Activated T-helper 1 cell treated with anti-CD3 and anti-CD28 coated beads, Interleukin-2, amount 50 U/mL, for 16 hours (primary cell): ENCODE results near the gene C17orf113.
"Not testable (repeated sequence)": the region's sequence is repeated elsewhere in the genome, so short reads cannot be mapped to it uniquely, and the experiment has no call there.

Source experiments
- DNase-seq, 2 donors: peaks; one replicate each; pipeline ENCODE4 v3.0.0-alpha.2; 2020; ENCODE audit warnings: low read depth in 1 of 2, low spot score in 1 of 2

The C17orf113 gene

GRCh38 chr17:42042598-42043319, 7.6 kb downstream of the C17orf113 start:
- DNase-seq = no peak

GRCh38 chr17:42041619-42042018, 8.8 kb downstream of the C17orf113 start:
- no peak for DNase-seq

- no peak for DNase-seq
Measured at GRCh38 chr17:42040818-42041217, 9.6 kb downstream of the C17orf113 start.

- no peak for DNase-seq
Measured at GRCh38 chr17:42039794-42040763, 10.3 kb downstream of the C17orf113 start.

- DNase-seq = no peak
Measured at GRCh38 chr17:42038221-42038973, 12.0 kb downstream of the C17orf113 start.

GRCh38 chr17:42034059-42034458, 16.3 kb downstream of the C17orf113 start:
- no peak for DNase-seq

GRCh38 chr17:42031584-42031983, 18.8 kb downstream of the C17orf113 start:
- DNase-seq = no peak

- no peak for DNase-seq
Measured at GRCh38 chr17:42028791-42029127, 21.6 kb downstream of the C17orf113 start.

GRCh38 chr17:42027961-42028790, 22.2 kb downstream of the C17orf113 start:
- no peak for DNase-seq

GRCh38 chr17:42027590-42027889, 22.9 kb downstream of the C17orf113 start:
- DNase-seq = no peak

- DNase-seq = no peak
Measured at GRCh38 chr17:42026857-42027589, 23.4 kb downstream of the C17orf113 start.

GRCh38 chr17:42025936-42026335, 24.5 kb downstream of the C17orf113 start:
- DNase-seq = no peak

- DNase-seq = no peak
Measured at GRCh38 chr17:42025191-42025579, 25.2 kb downstream of the C17orf113 start.

GRCh38 chr17:42023524-42024349, 26.7 kb downstream of the C17orf113 start:
- no peak for DNase-seq

GRCh38 chr17:42020845-42021244, 29.6 kb downstream of the C17orf113 start:
- DNase-seq = not testable (repeated sequence)

GRCh38 chr17:42019509-42020404, 30.6 kb downstream of the C17orf113 start, which contains the start of gene NKIRAS2:
Gene NKIRAS2 (plus strand): TSS chr17:42020090. CDS start chr17:42021578, 1,488 bp downstream.
- DNase-seq = peak; percentile 89 to 90

- DNase-seq = no peak
Measured at GRCh38 chr17:42018988-42019387, 31.4 kb downstream of the C17orf113 start.

GRCh38 chr17:42018339-42018738, 32.1 kb downstream of the C17orf113 start:
- DNase-seq = no peak
